HepG2 (cell line): ENCODE results near the gene VSTM4. TPM values are rescaled to one million over a fixed set of nuclear protein-coding genes. Genes with fewer than 3 reads are reported as not detected.

Experiments
- ATAC-seq: fragments of 200-7000 bp; cut with Tn5 transposase; 3 replicates; pipeline ENCODE4 v1.9.1; 2020; ENCODE audit warnings: mild to moderate bottlenecking, moderate library complexity
- BruUV-seq: library from RNA; stranded (reverse); fragments of 400-500 nt; replicated peaks from 2 replicates; lab custom pipeline; 2021; lab: Mats Ljungman, UMichigan
- CTCF ChIA-PET: fragments of 300-600 bp; formaldehyde crosslinking; extraction: SDS; loops from one replicate; lab custom pipeline; 2021; ENCODE audit warnings: low total read pairs, inconsistent platforms, low intra/inter-chr PET ratio; lab: Yijun Ruan, JAX
- POLR2A ChIA-PET: fragments of 350-600 bp; sonication (Branson Sonifier 250); formaldehyde crosslinking; loops from one replicate; lab custom pipeline; 2020; ENCODE audit warnings: antibody characterized with exemption, inconsistent platforms; lab: Yijun Ruan, JAX
- DNase-seq: peaks from one replicate; pipeline ENCODE4 v3.0.0-alpha.2; 2015; ENCODE audit warnings: low spot score
- FAIRE-seq: peaks from 3 replicates; lab custom pipeline; 2011; peaks lifted over from hg19 to GRCh38; lab: Jason Lieb, UNC
- H2AFZ ChIP-seq: one replicate; pipeline ENCODE4 v1.6.1; 2011; ENCODE audit warnings: low read length, inconsistent platforms
- H3K27ac ChIP-seq: fragments of 300-600 bp; 3 replicates; pipeline ENCODE4 v1.8.0; 2011; ENCODE audit warnings: mixed run types, mild to moderate bottlenecking, mixed read lengths, low read length, inconsistent platforms; ENCODE audit not compliant: insufficient read depth; ENCODE audit errors: extremely low read length
- H3K27me3 ChIP-seq, 2 experiments: fragments of 200-600 bp in 1 of 2; 2 replicates in 1 of 2; 3 replicates in 1 of 2; pipeline versions ENCODE4 v1.6.0 to v1.8.0; 2011; ENCODE audit warnings: low read length in 2 of 2, mild to moderate bottlenecking in 2 of 2, moderate library complexity in 2 of 2, inconsistent platforms in 1 of 2; ENCODE audit not compliant: insufficient read depth in 2 of 2, control insufficient read depth in 1 of 2
- H3K36me3 ChIP-seq, 2 experiments: fragments of 200-600 bp in 1 of 2; replicated peaks in 1 of 2; 2 replicates in 1 of 2; 3 replicates in 1 of 2; pipeline versions ENCODE4 v1.5.1 to v1.8.0; 2011; ENCODE audit warnings: low read length in 2 of 2, inconsistent platforms in 1 of 2; ENCODE audit not compliant: insufficient read depth in 2 of 2, control insufficient read depth in 1 of 2
- H3K4me1 ChIP-seq: 2 replicates; pipeline ENCODE4 v1.5.1; 2012; ENCODE audit warnings: low read length, inconsistent platforms; ENCODE audit not compliant: insufficient read depth
- H3K4me2 ChIP-seq: 2 replicates; pipeline ENCODE4 v1.6.0; 2011; ENCODE audit warnings: low read depth, low read length, inconsistent platforms
- H3K4me3 ChIP-seq, 3 experiments: fragments of 200-600 bp in 1 of 3; sonication (generic), shearing (Covaris generic) in 1 of 3; replicated peaks in 1 of 3; 2 replicates each; pipeline ENCODE4 v1.5.1; 2011 to 2016; ENCODE audit warnings: low read length in 3 of 3, inconsistent platforms in 2 of 3, low read depth in 2 of 3, mild to moderate bottlenecking in 2 of 3, control low read depth in 1 of 3, mixed read lengths in 1 of 3; ENCODE audit not compliant: insufficient read depth in 1 of 3
- H3K79me2 ChIP-seq: one replicate; pipeline ENCODE4 v1.6.1; 2011; ENCODE audit warnings: low read length, inconsistent platforms; ENCODE audit not compliant: insufficient read depth
- H3K9ac ChIP-seq: 2 replicates; pipeline ENCODE4 v1.6.0; 2011; ENCODE audit warnings: mild to moderate bottlenecking, low read depth, low read length, inconsistent platforms; ENCODE audit not compliant: insufficient read depth
- H3K9me3 ChIP-seq: 2 replicates; pipeline ENCODE4 v1.5.1; 2012; ENCODE audit warnings: mild to moderate bottlenecking, low read length
- H4K20me1 ChIP-seq: 2 replicates; pipeline ENCODE4 v1.6.0; 2011; ENCODE audit warnings: inconsistent platforms, mild to moderate bottlenecking, low read length, moderate library complexity; ENCODE audit not compliant: insufficient read depth
- FOXC1 ChIP-seq: sonication (generic); formaldehyde crosslinking; IDR thresholded peaks from 2 replicates; pipeline ENCODE4 v1.8.0; 2022; ENCODE audit warnings: mild to moderate bottlenecking, missing genetic modification reagents, borderline replicate concordance
- HMG20A ChIP-seq: IDR thresholded peaks from 2 replicates; pipeline ENCODE4 v1.6.1; 2016; ENCODE audit warnings: borderline replicate concordance
- JDP2 ChIP-seq: sonication (generic); formaldehyde crosslinking; IDR thresholded peaks from 2 replicates; pipeline ENCODE4 v1.8.1; 2022; ENCODE audit warnings: missing genetic modification reagents, borderline replicate concordance
- JUND ChIP-seq: sonication (generic); formaldehyde crosslinking; IDR thresholded peaks from 2 replicates; pipeline ENCODE4 v1.8.0; 2022; ENCODE audit warnings: mild to moderate bottlenecking, missing genetic modification reagents
- MZF1 ChIP-seq: sonication (generic); formaldehyde crosslinking; IDR thresholded peaks from 2 replicates; pipeline ENCODE4 v1.8.1; 2023; ENCODE audit warnings: mild to moderate bottlenecking, missing genetic modification reagents, borderline replicate concordance
- PHF21A ChIP-seq: sonication (generic); formaldehyde crosslinking; IDR thresholded peaks from 2 replicates; pipeline ENCODE4 v1.5.0; 2020; ENCODE audit warnings: mild to moderate bottlenecking, missing genetic modification reagents
- SPEN ChIP-seq: sonication (generic); formaldehyde crosslinking; IDR thresholded peaks from 2 replicates; pipeline ENCODE4 v1.5.1; 2020; ENCODE audit warnings: low read depth, mild to moderate bottlenecking, missing genetic modification reagents
- ZFAT ChIP-seq: sonication (generic); formaldehyde crosslinking; conservative IDR thresholded peaks from 2 replicates; pipeline ENCODE4 v1.8.1; 2023; ENCODE audit warnings: missing genetic modification reagents, inconsistent platforms
- ZNF225 ChIP-seq: sonication (generic); formaldehyde crosslinking; IDR thresholded peaks from 2 replicates; pipeline ENCODE4 v1.4.0; 2020; ENCODE audit warnings: mild to moderate bottlenecking, missing genetic modification reagents
- ZNF30 ChIP-seq: sonication (generic); formaldehyde crosslinking; IDR thresholded peaks from 2 replicates; pipeline ENCODE4 v1.5.0; 2020; ENCODE audit warnings: mild to moderate bottlenecking, missing genetic modification reagents
- ZNF605 ChIP-seq: sonication (generic); formaldehyde crosslinking; IDR thresholded peaks from 2 replicates; pipeline ENCODE4 v1.8.0; 2022; ENCODE audit warnings: mild to moderate bottlenecking, missing genetic modification reagents
- ZNF609 ChIP-seq: sonication (generic); formaldehyde crosslinking; IDR thresholded peaks from 2 replicates; pipeline ENCODE4 v1.4.0; 2020; ENCODE audit warnings: mild to moderate bottlenecking, missing genetic modification reagents, borderline replicate concordance
- WGBS: methylation state at CpG from one replicate; pipeline ENCODE4 v1.1.6; 2017; ENCODE audit warnings: low lambda C conversion rate; 5-methylcytosine and 5-hydroxymethylcytosine counted together
- in situ Hi-C: cut with HindIII; loops from 2 replicates; pipeline ENCODE4 v1.10.0; 2017; ENCODE audit warnings: low pct_unique_long_range_greater_than_20kb; ENCODE audit not compliant: extremely low pct_ligation_motif_present
- intact Hi-C: fragments of 100-400 bp; cut with micrococcal nuclease; formaldehyde crosslinking; loops from one replicate; pipeline ENCODE4 v1.10.0; 2022; ENCODE audit not compliant: unreplicated experiment
- polyA plus RNA-seq, 8 experiments: library from polyadenylated mRNA; depleted of rRNA in 3 of 8; stranded (reverse) in 7 of 8; unstranded in 1 of 8; fragments of >200 nt; fragmentation: Illumina TruSeq in 4 of 8; extraction: Trizol in 4 of 8; gene quantifications; 2 replicates each; pipeline versions ENCODE4 v1.2.1 to v1.2.3, GENCODE V29; 2011 to 2016; ENCODE audit warnings: low read depth in 4 of 8, missing spikeins in 1 of 8, mixed read lengths in 1 of 8; ENCODE audit not compliant: insufficient read depth in 1 of 8
- total RNA-seq, 5 experiments: library from RNA; depleted of rRNA; stranded (reverse); fragments of >200 nt; fragmentation: Illumina TruSeq; extraction: Trizol; gene quantifications; 2 replicates each; pipeline ENCODE4 v1.2.3, GENCODE V29; 2016; ENCODE audit warnings: low read depth in 1 of 5

VSTM4 gene
- total and polyA plus RNA-seq, 2 of the 13 experiments (the other 11 are each of a cell fraction or from before 2014, with no cell fraction given), result not detected

DNA sequence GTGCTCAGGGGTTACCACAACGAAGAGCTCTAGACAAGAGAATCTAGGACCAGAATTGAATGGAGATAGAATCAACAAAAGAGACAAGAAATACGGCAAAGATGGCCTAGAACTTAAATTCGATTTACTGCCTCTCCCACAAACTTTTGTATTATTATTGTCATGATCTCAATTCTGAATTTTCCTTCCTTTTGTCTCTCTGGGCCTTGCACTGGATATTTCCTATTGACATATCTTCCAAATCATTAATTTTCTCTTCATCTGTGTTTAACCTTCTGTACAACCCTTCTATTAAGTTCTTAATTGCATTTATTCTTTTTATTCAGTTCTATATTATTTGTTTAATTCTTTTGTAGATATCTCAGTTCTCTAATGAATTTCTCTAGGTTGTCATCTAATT, 28.4 kb downstream of the VSTM4 start:
- BruUV-seq, result no TSS peak
- POLR2A ChIA-PET, result no interaction called here
- TF ChIP-seq ZNF605 (CRISPR knock-in tag) (no peak), HMG20A (CRISPR knock-in tag) (no peak), PHF21A (no peak), ZNF30 (CRISPR knock-in tag) (no peak)

DNA sequence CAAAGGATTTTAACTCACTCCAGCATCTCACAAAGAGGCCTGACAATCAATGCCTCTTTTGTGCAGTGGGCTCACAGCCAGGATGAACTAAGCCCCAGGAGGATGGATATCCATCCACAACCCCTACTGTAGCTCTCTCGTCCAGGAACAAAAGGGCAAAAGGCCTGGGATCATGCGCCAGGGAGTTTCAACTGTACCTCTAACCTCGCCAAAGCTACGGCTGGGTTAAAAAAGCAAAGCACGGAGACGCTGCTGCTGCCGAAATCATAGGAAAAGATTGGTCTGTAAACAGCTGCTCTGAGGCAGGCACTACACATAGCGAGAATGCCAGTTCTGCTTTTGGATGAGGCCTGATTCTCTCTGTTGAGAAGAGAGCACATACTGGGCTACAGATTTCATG, 32.1 kb downstream of the VSTM4 start:
- Histone ChIP-seq H3K27ac (no peak overlapping the region), H3K4me2 (no peak overlapping the region), H3K4me3 (no peak overlapping the region), H3K36me3 (no peaks in the 10 kb centered on the region), H3K9me3 (peaks cover 12% of the 10 kb centered on the region), H3K27me3 (peaks cover 0 to 1% of the 10 kb centered on the region in 2 experiments; a peak in 1 of 5 replicates), H2AFZ (no peak overlapping the region), H3K9ac (no peak overlapping the region), H3K79me2 (no peaks in the 10 kb centered on the region), H4K20me1 (no peaks in the 10 kb centered on the region), H3K4me1 (peaks cover 18% of the 10 kb centered on the region)
- BruUV-seq, result no TSS peak
- in situ Hi-C loops (no loop called here), intact Hi-C loops (no loop called here)
- ATAC-seq, result no peak
- no peak for DNase-seq
- TF ChIP-seq ZFAT (CRISPR knock-in tag) (no peak), ZNF609 (no peak), FOXC1 (CRISPR knock-in tag) (no peak), ZNF225 (CRISPR knock-in tag) (no peak), SPEN (CRISPR knock-in tag) (no peak), JDP2 (CRISPR knock-in tag) (no peak), MZF1 (CRISPR knock-in tag) (no peak), JUND (CRISPR knock-in tag) (no peak)
- WGBS, result 58% methylated on average over 8 of the region's 8 CpGs
- ChIA-PET POLR2A (no interaction called here), CTCF (no interaction called here)
- no peak for FAIRE-seq

More for the DNA sequence above, 28.4 kb downstream of the VSTM4 start:
- FAIRE-seq (no peak), DNase-seq (no peak), ATAC-seq (no peak)
- no peak overlapping the region for H3K9ac ChIP-seq
- in situ Hi-C loops, result no loop called here
- H3K4me3 ChIP-seq, result no peak overlapping the region
- H3K4me2 ChIP-seq, result no peak overlapping the region
- 0% methylated on average over 3 of the region's 3 CpGs for WGBS
- H3K79me2 ChIP-seq, result no peaks in the 10 kb centered on the region
- H3K36me3 ChIP-seq, result no peaks in the 10 kb centered on the region
- no peak overlapping the region for H2AFZ ChIP-seq
- CTCF ChIA-PET, result no interaction called here
- H3K27ac ChIP-seq, result no peak overlapping the region
- H4K20me1 ChIP-seq, result no peaks in the 10 kb centered on the region
- H3K27me3 ChIP-seq, result peaks cover 3 to 4% of the 10 kb centered on the region in 2 experiments; a peak in 1 of 5 replicates
- peaks cover 6% of the 10 kb centered on the region; the same call in 1 of the 2 replicates for H3K4me1 ChIP-seq
- intact Hi-C loops, result no loop called here
- peaks cover 12% of the 10 kb centered on the region for H3K9me3 ChIP-seq
